Hematopoietic multipotent progenitor cell treated with erythropoietin and hydrocortisone succinate and interleukin-3 and kit ligand, for 17 days (in vitro differentiated cells): ENCODE measurements around the gene SPC25.
"Not testable (repeated sequence)": the region's sequence is repeated elsewhere in the genome, so short reads cannot be mapped to it uniquely, and the experiment has no call there.

Experiments used
- DNase-seq: peaks from one replicate; pipeline ENCODE4 v3.0.0-alpha.2; 2015; ENCODE audit warnings: low spot score

The SPC25 gene

DNA sequence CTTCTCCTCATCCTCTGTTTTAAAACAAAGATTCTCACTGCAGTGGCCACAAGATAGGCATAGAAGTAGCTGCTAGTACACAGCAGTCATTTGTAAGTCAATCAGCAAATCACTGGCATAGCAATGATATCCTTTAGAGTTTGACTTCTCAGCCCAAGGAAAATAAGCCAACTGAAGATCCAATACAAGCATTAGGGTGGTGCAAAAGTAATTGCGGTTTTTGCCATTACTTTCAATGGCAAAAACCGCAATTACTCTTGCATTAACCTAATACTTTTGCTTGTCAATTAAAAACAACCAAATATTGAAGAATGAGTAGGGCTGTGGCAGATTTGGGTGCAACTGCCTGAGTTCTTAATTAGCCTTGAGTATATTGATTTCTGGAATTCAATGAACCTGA is 13.7 kb upstream of the SPC25 start:
- DNase-seq: no peak

DNA sequence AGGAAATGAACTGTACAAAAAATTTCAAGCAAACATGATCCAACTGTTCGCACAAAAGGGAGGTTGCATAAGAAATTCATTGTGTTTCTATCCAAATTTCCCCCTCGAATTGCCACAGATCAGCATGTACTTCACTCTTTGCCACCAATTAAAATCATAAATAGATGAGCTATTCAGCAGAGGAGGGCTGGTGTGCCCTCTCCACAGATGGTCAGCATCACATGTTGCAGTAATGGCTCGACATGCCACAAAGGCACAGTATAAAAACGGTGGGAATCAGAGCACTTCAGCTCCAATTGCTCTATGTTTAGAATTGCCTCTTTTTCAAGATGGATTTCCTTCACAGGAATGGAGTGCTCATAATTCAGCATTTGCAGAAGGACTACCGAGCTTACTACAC is 10.8 kb upstream of the SPC25 start, which contains the start of gene G6PC2:
Gene G6PC2 (plus strand): TSS at position 289 of the 400 bp plus-strand sequence. CDS start 41 bp downstream, at position 330.
- no peak for DNase-seq

DNA sequence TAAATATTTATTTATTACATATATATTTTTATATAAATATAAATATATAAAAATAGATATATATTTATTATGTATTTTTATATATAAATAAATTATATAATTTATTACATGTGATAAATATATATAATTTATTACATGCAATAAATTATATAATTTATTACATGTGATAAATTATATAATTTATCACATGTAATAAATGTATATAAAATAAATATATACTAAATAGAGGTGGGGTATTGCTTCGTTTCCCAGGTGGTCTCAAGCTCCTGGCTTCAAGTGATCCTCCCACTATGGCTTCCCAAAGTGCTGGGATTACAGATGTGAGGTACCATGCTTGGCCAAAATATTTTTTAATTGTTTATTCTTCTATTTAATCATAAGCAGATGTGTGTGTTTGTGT is 7.2 kb upstream of the SPC25 start:
- DNase-seq: no peak

DNA sequence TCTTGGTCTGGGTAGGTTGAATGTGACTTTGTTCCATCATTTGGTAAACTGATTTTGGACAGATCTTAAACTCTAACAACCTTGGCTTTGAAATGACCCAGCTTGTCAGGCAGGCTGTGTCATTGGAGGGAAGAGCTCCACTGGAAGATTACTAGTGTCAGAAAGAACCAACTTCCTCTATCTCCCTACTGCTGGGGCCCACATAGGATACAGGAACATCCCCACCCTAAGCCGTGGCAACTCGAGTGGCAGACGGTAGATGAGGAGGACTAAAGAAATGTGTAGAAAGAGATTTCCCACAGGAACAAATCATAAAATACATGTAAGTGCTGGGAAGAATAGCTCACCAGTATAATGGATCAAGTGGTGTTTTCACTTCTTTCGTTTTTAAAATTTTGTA is 6.6 kb upstream of the SPC25 start:
- DNase-seq: no peak

DNA sequence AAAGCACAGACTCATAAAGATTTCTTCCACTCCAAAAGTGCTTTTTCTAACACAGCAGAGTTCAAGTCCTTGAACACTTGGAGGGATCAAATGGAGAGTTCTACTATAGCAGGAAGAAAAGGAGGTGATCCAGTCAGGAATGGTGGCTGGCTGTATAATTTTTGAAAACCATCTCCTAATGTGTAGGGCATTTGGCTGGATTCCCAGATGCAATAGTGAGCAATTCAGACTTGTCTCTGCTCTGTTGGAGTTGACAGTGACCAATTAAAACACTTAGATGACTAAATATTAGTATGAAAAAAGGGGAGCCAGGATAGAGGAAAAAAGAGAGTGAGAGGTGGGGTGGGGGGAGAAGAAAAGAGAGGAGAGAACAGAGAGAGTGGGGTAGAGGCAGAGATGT is 5.5 kb upstream of the SPC25 start:
- DNase-seq: no peak

DNA sequence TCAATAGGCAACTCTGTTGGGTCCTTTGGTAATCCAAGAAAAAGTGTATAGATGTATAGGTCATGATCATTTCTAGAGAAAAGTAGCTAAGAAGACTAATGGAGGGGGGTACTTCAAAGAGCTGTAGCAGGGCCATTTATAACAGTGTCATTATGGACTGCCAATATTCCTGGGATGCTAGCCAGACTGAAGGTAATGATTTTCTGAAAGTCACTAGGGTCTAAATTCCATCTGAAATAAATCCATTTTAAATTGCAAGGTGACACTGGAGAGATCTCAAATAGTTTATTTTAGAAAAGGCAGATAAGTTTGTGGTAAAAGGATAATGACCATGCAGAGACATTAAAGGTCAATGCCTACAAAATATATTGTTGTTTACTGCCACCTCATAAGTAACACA is 4.5 kb upstream of the SPC25 start:
- DNase-seq: no peak

DNA sequence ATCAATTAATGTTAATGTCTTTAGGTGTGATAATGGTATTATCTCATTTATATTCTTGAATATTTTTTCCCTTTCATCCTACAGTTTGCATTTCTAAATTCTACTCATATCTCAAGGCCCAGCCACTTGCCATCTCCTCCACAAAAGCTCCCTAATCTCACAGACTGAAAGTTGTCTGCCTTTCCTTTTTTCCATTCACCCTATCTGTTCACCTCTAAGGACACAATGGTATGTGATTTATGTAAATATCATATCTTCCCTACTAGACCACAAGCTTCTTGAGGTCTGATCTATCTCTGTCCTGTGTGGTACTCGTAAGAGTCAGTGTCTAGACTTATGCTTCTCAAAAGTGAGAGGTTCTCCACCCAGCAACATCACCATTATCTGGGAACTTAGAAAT is 3.9 kb upstream of the SPC25 start:
- DNase-seq: no peak

DNA sequence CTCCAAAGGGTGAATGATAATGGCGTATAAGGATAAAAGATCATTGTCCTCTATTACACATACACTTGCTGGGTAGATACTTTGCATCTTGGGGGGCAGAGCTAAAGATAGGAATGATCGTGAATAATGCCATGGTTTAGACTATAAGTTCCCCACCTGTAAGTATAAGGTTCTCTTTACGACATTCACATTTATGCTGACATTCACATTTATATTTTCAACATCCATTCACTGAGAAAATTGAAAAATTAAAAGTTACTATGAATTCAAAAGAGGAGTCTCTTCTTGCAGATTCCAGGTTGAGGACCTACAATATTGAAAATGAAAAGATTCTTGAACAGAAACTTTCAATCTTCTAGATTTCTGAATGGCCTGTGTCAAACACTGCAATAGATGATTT is 2.1 kb upstream of the SPC25 start:
- DNase-seq: no peak

DNA sequence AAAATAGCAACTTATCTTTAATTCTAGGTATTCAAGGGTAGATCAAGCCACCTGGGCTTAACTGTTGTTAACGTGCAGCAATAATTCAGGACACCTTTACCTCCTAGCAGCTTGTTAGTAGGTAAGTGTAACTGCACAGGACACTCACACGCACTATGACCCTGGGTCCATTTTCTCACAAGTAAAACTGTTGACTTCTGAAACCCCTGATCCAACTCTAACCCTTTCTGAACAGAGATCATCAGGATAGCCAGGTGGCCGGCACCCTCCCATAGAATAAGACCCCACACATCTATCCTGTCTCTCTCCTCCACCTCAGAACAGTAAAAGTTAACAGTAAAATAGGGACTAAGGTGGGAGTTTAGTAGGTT is 610 bp downstream of the SPC25 start:
- peak; percentile 11 for DNase-seq

DNA sequence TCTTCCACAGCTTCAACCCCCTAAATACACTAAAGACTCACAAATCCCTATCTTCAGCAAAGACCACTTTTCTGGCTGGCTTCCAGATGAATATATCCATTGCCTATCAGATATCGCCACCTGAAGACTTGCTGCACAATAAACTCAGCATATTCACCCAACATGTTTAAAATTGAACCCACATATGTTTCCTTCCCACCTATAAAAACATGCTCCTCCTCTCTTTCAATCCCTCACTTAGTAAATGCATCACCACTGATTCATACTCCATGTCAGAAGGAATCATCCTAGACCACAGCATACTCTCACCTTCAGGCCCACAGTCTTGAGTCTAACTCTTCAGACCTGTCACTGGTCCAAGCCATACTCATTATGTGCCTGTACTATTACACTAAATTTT is 5.3 kb downstream of the SPC25 start:
- peak; percentile 20 for DNase-seq

DNA sequence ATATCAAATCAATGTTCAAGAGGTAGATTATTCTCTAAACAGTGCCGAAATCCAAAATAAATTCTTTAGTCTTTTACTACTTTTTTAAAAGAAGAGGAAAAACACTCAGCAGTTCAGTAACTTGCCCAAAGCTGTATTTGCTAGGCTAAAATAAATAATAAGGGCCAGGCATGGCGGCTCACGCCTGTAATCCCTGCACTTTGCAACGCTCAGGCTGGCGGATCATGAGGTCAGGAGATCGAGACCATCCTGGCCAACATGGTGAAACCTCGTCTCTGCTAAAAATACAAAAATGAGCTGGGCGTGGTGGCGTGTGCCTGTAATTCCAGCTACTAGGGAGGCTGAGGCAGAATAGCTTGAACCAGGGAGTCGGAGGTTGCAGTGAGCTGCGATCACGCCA is 8.1 kb downstream of the SPC25 start:
- DNase-seq: not testable (repeated sequence)

DNA sequence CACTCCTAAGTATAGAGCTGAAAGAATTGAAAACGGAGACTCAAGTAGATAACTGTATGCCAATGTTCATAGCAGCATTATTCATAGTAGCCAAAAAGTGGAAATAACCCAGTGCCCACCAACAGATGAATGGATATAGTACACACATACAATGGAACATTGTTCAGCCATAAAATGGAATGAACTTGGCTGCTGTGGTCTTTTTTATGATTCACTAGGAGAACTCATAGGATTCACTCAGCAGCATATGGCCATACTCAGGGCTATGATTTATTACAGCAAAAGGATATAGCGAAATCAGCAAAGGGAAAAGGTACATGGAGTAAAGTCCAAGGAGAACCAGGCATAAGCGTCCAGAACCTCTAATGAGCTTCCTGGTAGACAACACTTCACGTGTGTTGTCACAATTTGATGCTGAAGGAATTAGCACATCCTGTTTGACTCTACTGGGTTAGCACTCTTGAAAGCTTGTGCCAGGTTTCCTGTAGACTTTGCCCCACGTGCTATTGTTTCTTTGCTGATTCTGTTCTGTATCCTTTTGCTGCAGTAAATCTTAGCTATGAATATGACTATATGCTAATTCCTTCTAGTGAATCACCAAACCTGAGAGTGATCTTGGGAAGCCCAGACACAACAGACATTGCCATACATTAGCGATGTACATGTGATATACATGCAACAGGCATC is 15.7 kb downstream of the SPC25 start:
- no peak for DNase-seq

DNA sequence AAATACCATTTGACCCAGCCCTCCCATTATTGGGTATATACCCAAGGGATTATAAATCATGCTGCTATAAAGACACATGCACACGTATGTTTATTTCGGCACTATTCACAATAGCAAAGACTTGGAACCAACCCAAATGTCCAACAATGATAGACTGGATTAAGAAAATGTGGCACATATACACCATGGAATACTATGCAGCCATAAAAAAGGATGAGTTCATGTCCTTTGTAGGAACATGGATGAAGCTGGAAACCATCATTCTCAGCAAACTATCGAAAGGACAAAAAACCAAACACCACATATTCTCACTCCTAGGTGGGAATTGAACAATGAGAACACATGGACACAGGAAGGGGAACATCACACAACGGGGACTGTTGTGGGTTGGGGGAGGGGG is 19.4 kb downstream of the SPC25 start:
- not testable (repeated sequence) for DNase-seq

DNA sequence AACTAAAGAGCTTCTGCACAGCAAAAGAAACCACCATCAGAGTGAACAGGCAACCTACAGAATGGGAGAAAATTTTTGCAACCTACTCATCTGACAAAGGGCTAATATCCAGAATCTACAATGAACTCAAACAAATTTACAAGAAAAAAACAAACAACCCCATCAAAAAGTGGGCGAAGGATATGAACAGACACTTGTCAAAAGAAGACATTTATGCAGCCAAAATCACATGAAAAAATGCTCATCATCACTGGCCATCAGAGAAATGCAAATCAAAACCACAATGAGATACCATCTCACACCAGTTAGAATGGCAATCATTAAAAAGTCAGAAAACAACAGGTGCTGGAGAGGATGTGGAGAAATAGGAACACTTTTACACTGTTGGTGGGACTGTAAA is 19.9 kb downstream of the SPC25 start:
- DNase-seq: not testable (repeated sequence)

DNA sequence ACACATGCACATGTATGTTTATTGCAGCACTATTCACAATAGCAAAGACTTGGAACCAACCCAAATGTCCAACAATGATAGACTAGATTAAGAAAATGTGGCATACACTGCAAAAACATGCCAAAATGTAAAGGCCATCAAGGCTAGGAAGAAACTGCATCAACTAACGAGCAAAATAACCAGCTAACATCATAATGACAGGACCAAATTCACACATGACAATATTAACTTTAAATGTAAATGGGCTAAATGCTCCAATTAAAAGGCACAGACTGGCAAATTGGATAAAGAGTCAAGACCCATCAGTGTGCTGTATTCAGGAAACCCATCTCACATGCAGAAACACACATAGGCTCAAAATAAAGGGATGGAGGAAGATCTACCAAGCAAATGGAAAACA is 23.1 kb downstream of the SPC25 start:
- DNase-seq: not testable (repeated sequence)

DNA sequence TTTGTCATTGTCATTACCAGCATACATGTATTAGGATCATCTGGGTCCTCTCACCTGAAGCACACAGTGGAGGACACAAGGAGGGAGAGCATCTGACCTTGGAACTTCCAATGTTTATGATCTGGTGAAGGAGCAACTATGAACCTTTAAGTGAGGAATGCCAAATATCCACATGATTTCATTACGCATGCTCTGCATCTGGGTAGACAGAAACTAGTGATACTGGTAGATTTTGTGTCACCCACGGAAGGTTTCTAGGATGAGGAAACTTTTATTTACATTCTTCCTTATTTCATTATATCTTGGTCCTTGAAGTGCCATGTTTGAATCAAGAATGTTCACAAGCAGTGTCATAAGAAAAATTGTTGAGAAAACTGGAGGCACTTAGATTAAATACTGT is 32.1 kb downstream of the SPC25 start:
- no peak for DNase-seq

DNA sequence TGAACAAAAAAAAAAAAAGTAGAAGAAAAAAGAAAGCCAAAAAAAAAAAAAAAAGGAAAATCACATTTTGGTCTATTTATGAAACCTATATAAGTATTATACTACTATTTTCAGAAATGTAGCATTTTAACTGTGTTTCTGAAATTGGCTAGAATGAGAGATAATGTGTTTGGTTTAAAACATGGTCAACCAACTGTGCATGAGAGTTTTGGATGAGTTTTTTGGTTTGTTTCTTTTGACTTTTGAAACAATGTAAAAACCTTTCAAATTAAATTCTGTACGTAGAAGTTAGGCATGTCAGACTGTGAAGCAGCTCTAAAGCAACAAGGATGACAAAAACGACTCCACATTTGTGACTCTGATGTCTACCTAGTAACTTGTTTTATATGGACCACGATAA is 34.6 kb downstream of the SPC25 start:
- DNase-seq: no peak

DNA sequence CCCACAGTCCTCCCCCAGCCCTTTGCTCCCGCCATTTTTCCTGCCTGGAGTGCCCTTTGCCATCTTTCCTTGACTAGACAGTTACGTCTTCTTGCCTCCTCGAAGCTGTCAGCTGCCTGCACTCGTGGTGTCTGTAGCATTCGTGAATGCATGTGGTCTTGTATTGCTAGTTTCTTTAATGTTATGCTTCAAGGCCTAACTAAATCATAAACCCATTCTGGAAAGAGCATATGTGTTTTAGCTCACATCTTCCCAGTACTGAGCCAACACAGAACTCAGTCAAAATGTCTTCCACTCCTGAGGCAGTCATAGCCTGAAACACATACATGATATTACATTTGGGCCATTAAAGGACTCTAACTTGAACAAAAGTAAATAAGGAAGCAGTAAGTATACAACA is 35.6 kb downstream of the SPC25 start:
- DNase-seq: no peak

DNA sequence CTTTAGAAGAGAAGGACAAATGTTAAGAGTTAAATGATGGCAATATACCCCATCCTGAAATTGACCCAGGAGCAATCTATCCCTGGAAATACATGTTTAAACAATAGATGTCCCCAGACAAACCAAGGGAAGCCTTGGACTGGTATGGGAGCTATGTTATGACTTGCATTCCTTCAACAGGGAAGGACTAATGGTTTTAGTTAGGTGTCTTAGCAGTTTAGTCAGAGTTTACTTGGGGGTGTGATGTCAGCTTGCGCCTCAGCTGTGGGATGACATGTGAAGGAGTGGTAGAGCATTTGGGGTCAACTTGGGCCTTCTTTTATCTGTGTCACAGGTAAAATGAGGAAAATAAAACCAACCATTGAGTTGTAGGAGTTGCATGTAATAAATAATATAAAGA is 36.8 kb downstream of the SPC25 start:
- no peak for DNase-seq

DNA sequence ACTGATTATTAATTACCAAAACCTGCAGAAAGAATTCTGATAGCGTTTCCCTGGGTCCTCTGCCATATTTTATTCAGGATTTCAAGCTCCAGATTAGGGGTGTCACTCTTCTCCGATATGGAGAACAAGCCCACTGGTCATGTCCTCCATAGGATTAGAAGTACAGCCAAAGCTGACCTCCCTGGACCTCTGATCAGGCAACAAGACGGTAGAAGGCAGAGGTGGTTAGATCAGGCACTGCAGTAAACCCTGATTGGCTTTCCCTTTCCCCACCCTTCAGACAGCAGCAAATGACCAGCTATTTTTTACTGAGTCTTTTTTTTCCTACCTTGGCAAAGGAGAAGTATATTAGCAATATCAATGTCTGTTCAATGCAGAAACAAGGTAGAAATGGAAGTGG is 37.7 kb downstream of the SPC25 start:
- DNase-seq: peak; percentile 52

DNA sequence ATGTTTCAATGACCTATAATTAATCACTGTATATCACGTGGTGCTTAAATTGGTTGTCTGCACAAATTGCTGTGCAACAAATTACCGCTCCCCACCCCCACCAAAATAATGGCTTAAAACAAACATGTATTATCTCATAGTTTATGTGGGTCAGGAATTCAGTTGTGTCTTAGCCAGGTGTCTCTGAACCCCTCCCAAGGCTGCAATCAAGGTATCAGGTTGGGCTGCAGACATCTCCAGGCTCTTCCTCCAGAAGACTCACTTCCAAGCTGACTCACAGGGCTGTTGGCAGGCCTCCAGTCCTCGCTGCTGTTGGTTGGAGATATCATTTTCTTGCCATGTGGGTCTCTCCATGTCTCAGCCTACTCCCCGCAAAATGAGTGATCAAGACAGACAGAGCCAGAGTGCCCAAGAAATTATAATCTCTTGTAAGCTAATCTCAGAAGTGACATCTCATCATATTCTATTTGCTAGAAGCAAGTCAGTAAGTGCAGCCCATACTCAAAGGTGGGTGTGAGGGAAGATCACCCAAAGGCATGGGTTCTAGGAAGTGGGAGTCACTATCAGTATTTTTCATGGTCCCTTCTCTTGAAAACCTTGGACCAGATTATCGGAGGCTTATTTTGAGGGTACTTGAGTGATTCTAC is 38.4 kb downstream of the SPC25 start:
- DNase-seq: peak; percentile 94

DNA sequence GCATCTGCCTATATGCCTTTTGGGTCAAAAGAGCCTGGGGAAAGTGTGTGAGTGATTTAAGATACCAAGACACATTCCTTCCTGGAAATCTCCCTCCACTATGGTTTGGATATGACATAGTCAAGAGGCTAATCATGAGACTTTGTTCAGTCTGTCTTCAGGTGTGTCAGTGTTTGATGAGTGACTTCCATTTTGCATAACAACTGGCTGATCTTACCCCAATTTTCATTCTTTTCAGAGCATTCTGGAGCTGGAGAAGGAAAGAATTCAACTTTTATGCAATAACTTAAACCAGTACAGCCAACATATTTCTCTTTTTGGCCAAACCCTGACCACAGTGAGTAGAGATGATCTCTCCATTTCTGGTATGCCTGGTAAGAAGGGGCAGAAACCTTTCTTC is 39.4 kb downstream of the SPC25 start:
- DNase-seq: no peak

DNA sequence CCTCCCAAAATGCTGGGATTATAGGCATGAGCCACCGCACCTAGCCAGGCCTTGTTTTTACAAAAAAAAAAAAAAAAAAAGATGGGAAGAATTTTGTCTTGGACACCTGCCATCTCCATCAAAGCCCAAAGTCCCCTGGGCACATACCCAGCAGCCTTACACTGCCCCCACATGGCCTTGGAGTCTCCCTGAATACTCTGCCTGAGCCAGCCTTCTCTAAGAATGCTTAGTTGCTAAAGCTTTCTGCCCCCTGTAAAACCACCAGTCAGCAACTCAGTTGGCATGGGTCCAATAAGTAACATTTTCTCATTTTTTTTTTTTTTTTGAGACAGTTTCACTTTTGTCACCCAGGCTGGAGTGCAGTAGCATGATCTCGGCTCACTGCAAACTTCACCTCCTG is 40.6 kb downstream of the SPC25 start:
- DNase-seq: peak; percentile 65

DNA sequence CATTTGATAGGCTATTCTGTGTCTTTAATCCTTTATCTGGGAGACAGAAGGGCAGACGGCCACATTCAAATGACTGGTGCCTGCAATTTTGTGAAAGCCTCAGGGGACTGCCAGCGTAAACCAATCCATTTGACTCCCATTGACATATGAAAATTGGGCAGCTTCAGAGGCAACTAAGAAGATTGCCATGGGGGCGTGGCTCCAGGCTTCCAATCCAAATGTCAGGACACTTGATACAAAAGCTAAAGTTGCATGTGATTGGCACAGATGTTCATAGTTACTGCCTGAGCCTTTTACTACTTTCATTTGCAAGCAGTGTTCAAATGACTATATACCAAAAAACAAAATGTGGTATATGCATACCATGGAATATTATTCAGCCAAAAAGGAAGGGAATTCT is 42.0 kb downstream of the SPC25 start:
- no peak for DNase-seq
